Stimulated activated CD4-positive, alpha-beta T cell treated with anti-CD3 and anti-CD28 coated beads, Interleukin-15, amount 100 ng/mL, for 24 hours (primary cell): ENCODE data around the gene IKZF5.

Source experiments
- DNase-seq: peaks from one replicate; pipeline ENCODE4 v3.0.0-alpha.2; 2020

The IKZF5 gene

DNA sequence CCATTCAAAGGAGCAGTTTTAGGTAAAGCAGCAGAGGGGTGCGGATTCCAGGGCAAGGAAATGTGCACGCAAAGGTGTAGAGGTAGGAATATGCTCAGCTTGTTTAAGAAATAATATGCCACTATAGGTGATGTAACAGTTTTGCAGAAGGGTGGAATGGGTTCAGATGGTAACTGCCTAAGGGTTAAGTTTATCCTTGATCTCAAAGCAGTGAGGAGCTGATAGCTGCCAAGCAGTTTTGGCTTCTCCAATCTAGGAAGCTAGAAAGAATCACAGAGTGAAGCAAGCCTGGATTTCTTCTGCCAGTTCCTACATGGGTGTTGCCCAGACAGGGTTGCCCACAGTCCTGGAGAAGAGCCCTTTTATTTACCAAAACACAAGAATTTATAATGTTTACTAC lies 6.2 kb upstream of the IKZF5 start:
- no peak for DNase-seq

DNA sequence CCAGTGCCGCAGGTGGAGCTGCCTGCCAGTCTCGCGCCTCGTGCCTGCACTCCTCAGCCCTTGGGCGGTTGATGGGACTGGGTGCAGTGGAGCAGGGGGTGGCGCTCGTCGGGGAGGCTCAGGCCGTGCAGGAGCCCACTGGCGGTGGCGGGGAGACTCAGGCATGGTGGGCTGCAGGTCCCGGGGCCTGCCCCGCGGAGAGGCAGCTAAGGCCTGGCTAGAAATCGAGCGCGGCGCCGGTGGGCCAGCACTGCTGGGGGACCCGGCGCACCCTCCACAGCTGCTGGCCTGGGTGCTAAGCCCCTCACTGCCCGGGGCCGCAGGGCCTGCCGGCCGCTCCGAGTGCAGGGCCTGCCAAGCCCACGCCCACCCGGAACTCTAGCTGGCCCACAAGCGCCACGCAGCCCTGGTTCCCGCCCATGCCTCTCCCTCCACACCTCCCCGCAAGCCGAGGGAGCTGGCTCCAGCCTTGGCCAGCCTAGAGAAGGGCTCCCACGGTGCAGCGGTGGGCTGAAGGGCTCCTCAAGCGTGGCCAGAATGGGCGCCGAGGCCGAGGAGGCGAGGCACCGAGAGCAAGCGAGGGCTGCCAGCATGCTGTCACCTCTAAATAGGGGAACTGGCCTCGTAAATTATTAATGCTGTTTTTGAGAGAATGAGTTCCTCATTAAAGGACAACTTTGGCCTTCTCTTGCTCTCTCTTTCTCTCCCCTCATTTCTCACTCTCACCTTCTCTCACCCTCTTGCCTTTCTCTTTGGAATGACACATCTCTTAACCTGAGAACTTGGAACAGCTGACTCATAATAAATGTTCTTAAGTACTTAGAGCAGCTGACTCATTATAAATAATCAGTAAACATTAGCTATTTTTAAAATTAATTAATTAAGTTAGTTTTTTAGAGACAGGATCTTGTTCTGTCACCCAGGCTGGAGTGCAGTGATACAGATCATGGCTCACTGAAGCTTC lies 5.1 kb upstream of the IKZF5 start:
- no peak for DNase-seq

DNA sequence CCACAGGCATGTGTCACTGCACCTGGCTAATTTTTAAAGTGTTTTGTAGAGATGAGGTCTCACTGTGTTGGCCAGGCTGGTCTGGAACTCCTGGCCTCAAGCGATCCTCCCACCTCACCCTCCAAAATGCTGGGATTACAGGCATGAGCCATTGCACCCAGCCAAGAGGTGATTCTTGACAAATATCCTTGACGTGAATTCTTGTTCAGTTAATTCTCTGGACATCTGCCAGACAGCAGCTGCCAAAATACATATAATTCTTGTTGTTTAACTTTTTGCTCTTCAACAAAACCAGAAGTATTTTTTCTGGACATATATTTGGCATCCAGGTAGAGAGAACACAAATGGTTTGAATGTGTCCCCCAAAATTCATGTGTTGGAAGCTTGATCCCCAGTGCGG lies 3.4 kb upstream of the IKZF5 start:
- DNase-seq, result no peak

DNA sequence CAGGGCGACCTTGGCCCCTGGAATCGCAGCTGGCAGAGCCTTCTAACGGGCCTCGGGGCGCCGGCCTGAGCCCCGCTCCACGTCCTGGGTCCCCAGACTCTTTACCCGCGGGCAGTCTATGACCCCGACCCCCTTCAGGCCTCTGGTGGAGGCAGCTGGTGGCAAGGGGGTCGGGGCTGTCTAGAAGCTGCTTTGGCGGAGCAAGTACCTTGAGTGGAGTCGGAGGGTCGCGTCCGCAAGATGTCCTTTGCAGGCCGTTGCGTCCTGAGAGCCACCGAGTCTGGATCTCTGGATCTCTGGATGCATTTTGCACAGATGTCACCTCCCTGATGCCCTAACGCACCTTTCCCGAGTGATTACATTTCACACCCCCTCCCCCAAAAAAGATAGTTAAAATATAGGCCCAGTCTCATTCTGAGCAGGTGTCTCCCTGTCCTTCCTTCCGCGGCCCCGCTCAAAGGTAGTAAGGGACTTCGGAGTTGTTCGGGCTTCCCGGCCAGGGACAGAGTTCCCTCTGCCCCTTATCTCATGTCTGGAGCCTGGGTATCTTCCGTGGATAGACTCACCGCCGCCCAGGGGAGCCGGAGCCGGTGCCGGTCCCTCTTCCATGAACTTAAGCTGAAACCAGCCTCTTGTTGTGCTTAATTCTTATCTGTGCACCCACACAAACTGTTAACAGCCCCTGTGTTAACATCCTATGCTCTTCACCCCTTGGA lies 668 bp upstream of the IKZF5 start:
- peak; percentile 41 for DNase-seq

DNA sequence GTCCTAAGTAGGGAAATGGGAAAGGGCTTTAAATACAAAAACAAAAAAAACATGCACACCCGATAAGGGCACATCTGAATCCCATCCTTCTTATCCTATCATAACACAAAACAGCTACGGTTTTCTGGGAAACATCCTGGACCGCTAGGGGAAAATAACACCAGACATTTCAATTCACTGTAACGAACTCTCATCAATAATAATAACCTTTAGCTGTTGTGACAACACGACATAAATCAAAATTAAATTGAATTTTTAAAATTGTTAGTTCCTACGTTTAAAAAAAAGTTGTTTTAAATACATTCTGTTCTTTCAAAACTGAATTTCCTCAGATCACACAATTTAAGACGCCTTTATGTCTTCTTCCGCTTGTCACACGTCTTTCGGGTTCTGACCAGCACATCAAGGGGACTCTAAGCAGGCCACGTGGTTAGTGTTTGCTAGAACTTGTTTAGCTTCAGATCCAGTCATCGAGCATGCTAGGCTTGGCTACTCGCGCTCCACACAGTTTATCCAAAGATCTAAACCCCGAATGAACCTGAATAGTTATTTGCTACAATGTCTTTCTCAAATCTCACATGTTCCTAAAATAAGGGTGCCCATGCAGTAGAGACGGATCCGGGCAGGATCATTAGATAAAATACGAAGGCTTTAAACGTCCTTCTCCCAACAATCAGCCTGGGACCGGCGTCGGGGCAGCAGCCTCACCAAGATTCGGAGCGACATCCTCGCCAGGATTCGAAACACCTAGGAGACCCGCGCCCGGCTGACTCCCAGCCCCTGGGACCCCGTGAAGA lies 839 bp downstream of the IKZF5 start:
- DNase-seq, result peak; percentile 60

DNA sequence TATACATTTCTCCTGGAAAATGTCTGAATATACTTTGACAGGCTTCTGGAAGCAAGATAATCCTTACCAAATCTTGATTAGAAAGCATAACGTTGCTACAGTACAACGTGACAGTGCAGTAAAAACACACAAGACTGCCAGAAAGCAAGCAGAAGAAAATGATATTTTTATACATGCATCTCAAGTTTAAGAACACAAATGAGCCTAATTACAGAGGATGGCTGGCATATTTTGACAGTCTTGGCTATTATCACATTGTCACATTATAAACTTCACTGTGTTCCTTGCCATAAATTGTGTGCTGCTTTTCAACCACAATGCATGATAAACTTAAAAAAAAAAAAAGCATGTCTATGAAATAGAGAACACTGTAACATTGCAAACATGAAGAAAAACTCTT lies 4.3 kb downstream of the IKZF5 start:
- DNase-seq, result no peak

DNA sequence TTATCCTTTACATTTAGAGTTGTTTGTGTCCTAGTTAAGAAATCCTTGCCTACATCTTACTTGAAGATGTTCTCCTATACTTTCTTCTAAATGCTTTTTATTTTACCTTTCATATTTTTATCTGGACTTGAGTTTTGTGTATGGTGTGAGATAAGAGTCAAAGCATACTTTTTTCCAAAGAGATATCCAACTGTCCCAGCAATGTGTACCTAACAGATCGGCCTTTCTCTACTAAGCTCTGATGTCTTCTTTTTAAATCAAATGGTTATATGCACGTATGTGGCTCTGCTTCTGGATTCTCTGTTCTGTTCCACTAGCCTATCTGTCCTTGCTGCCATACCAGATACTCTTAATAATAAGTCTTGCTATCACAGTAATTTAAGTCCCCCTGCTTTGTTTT lies 7.2 kb downstream of the IKZF5 start:
- no peak for DNase-seq

DNA sequence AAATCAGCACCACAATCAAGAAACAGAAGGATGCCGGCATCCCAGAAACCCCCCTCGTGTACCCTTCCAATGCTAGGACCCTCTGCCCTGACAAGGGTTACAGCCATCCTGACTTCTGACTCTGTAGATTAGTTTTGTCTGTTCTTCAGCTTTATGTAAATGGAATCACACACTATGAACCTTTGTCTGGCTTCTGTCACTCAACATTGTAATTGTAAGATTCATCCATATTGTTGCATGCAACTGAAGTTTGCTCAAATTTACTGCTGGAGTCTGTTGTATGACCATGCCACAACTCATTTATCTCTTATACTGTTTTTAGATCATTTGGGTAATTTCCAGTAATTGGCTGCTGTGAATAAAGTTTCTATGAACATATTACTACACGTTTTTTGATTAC lies 8.4 kb downstream of the IKZF5 start:
- DNase-seq, result no peak

DNA sequence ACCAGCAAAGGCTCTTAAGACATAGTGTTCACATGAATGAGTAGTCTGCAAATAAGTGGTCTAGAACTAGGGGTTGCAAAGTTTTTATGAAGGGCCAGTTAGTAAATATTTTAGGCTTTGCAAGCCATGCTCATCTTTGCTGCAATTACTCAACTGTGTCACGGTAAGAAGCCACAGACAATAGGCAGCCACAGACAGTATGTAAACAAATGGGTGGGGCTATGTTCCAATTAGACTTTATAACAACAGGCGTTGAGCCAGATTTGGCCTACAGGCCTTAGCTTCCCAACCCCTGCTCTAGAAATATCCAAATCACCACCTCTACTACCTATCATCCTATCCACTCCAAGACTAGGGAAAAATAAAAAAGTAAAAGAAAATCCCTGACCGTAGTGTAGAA lies 9.2 kb downstream of the IKZF5 start:
- no peak for DNase-seq

DNA sequence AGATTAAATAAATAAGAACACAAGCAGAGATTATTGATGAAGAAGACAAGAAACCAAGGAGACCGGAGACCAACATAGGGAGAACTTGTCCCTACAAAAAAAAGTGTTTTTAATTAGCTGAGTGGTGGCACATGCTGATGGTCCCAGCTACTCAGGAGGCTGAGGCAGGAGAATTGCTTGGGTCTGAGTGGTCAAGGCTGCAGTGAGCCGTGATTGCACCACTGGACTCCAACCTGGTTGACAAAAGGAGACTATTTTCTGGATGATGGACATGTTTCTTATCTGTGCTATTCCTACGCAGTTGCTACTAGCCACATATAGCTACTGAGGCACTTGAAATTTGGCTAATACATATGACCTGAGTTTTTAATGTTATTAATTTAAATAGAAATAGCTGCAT lies 9.7 kb downstream of the IKZF5 start:
- DNase-seq, result no peak

DNA sequence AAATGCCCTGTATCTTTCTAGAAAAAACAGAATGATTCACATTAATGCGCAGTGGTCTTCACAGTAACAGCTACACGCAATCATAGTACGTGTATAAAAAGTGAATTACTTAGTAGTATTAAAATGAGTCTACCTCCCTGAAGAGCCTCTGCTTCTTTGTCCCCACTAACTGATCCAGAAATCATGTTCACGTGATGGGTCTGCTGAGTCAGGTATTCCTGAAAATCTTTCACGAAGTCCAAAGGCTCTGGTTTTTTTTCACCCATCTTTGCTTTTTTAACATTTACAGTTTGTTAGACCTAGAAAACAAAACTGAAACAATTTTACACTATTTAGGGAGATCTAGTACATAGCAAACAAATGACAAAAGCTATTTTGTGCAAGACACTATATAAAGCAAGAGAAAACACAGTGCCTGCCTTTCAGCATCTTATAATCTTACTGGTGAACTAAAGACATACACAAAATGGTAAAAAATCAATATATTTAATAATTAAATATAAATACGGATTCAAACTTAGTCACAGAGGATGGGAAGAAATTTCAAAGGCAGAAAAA lies 10.2 kb downstream of the IKZF5 start:
- no peak for DNase-seq

DNA sequence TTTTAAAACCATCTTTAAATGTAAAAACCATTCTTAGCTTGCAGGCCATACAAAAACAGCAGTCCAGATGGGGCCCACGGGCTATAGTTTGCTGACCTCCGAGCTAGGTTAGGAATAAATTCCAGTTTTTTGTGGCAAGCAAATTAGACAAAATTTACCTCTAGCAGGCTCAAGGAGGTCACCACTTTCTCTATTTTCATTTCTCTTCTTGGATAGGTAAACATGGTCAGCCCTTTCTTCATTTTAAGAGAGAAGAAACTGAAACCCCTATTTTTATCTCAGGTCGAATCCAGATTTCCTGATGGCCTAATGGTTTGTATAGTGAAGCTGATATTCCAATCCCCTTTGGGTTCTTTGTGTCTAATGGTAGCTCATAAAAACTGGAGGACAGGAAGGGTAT lies 10.7 kb downstream of the IKZF5 start:
- no peak for DNase-seq

DNA sequence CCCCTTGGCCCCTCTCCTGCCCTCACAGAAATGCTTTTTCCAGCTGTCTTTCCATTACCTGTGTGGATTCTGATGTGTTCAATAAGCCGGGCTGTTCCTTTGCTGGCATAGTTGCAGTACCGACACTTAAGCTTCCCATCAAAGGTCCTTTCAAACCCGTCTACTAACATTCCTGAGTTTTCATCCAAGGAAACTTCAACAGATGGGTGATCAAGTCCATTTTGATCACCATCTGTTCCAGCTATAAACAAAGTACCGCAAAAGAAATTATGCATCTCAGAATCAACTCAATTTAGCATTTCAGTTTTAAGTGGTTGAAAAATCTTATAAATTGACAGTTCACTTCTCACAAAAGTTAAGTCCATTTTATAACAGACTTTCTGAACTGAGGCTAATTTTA lies 12.7 kb downstream of the IKZF5 start:
- DNase-seq, result no peak

DNA sequence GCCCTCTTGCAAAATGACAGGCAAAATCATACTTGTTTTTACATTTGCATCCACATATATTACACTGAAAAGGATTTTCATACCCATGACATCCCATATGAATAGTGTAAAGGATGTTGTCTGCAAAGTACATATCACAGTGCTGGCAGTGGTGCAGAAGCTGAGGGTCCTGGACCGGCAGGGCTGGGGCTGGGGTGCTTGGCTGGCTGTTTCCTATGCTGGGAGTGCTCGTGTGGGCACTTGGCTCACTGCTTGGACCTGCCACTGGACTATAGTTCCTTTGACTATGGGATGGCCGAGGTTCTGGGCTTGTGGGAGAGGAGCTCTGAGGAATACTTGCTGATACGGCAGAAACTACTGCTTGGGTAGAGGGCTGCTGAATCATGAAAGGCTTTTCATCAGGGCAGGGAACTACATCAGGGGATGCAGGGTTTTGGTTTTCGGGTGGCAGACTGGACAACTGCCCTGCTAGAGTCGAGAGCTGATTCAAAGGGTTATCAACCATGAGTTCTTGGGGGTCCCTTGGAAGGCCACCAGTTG lies 14.7 kb downstream of the IKZF5 start:
- DNase-seq, result no peak

DNA sequence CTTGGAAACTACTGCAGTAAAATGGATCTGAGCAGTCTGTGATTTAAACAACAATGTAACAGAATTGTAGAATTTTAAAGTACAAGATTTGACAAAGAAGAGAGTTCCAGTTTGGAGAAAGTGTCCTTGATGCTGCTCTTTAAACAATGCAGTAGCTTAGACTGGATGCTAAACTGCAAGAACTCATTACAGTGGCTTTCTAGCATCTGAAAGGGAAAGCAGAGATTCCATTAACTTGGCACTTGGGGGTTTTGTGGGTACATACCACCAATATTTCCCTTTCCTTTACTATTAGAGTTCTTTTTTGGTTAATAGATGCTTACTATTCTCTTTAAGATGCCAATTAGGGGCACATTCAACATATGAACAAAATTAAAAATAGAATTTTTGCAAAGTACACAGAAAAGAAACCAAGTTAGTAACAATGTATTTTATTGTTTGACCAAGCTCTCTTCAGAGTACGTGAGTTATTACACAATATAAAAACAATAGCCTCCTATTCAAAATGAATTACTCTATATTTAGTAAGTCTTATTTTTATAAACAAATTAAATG lies 16.5 kb downstream of the IKZF5 start:
- DNase-seq, result no peak

DNA sequence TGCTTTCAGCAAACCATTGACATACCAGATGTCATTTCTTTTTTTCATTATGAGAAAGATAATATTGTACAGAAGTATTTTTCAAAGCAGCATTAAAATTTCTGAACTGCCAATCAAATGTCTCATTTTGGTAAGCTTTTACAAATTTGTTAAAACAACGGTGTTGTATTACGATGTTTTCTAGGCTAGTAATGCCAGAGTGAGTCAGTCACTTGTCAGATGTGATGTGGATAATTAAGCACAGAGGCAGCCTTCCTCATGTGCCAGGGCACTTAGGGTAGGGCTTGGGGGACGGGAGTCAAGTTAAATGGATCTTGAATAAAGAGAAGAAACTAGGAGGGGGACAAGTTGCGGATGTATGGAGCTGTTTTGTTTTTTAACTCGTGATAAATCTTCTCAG lies 18.3 kb downstream of the IKZF5 start:
- no peak for DNase-seq

DNA sequence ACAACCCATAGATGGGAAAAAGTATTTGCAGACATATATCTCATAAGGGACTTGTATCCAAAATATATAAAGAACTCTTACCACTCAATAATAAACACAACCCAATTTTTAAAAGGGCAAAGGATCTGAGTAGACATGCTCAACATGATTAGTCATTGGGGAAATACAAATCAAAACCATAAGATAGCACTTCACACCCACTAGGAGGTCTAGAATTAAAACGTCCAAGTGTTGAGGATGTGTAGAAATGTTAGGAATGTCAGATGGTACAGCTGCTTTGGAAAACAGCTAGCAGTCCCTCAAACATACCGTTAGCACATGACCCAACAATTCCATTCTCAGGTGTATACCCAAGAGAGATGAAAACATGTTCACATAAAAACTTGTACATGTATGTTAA lies 20.1 kb downstream of the IKZF5 start:
- DNase-seq, result no peak

DNA sequence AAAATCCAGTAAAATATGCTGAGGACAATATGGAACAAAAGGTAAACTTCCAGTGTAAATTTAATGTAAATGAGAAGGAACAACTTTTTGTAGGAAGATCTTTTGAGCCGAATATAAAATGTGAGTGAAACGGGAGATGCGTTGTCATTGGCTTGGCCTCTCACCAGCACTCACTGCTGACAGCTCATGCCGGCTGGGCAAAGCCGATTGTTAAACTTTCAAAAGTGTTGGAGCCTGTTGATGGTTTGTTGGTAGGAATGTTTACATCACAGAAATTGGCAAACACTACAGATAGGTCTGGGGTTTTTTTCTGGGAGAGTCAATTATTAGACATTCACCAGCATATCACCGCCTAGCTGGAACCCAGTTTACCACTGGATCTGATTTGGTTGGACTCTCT lies 22.3 kb downstream of the IKZF5 start:
- DNase-seq, result no peak

DNA sequence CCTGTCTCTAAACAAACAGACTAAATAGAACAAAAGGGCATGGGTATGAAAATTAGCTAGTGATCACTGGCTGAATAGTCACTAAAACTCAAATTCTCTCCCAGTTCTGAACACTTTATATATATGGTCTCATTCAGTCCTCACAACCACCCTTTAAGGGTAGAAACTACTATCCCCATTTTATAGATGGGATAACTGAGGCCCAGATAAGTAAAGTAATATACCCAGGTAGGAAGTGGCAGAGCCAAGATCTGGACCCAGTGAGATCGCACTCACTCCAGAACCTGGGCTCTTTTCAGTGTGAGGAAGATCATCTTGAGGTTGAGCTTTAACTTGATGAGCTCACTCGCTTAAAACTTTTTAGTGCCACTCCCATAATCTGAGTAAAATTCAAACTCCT lies 23.9 kb downstream of the IKZF5 start:
- DNase-seq, result no peak

DNA sequence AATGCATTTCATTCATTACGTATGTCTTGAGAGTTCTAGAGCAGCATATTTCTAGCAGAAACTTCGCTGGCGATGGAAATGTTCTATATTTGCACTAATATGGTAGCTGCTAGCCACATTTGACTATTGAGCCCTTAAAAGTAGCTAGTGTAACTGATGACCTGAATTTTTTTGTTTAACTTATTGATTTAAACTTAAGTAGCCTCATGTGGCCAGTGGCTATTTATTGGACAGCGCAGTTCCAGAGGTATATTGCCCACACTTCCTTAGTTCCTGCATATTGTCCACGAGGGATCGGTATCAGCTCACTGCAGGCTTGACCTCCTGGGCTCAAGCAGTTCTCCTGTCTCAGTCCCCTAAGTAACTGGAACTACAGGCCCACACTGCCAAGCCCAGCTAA lies 24.7 kb downstream of the IKZF5 start:
- no peak for DNase-seq

DNA sequence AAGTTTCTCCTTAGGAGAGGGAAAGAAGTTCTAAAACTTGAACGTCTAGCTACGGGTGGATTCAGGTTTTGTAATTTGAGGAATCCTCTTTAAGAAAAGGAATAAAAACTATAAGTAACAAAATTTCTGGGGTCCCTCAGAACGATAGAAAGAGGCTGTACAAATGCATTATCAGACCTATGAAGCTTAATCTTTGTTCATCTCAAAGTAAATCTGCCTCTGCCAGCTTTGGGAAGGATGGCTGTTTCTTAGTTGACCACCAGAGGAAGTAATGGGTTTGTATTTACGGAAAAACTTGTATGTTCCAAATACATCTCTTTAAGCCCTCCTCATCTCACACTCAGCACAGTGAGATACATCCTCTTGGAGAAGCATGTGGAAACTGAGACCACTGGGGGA lies 27.5 kb downstream of the IKZF5 start:
- peak; percentile 8 for DNase-seq

DNA sequence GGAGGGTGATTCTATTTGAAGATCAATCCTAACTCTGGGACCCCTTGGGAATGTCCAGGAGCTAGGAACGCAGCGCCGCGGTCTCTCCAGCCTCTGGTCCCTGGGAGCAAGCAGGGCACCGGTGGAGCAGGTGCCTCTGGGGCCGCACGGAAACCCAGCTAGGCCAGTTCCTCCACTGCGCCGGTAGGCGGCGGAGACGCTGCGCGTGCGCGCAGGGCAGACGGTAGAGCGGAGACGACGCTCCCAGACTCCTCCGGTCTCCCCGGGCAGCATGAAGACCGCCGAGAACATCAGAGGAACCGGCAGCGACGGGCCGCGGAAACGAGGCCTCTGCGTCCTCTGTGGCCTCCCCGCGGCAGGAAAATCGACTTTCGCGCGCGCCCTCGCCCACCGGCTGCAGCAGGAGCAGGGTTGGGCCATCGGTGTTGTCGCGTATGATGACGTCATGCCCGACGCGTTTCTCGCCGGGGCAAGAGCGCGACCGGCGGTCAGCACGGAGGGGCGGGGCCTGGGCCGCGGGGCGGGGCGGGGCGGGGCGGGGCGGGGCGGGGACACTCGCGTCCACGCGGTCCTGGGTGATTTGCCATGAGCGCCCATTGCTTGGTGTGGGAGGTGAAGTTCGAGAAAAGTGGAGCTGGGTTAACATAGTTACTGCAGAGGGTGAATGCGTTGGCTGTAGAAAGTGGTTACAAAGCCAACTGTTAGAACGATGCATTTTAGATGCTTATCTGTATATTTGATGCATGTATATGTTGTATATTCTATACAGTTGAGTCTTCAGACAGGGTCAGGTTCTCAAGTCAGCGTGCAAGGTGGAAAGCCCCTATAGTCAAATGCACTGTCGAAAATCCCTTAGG lies 28.2 kb downstream of the IKZF5 start, which contains the start of gene PSTK:
PSTK (plus strand) TSS at position 193 of the 857 bp plus-strand sequence; CDS start at position 272, 79 bp downstream.
- peak; percentile 92 for DNase-seq
